ENCODE measurements around the gene AFAP1L2.

DNA sequence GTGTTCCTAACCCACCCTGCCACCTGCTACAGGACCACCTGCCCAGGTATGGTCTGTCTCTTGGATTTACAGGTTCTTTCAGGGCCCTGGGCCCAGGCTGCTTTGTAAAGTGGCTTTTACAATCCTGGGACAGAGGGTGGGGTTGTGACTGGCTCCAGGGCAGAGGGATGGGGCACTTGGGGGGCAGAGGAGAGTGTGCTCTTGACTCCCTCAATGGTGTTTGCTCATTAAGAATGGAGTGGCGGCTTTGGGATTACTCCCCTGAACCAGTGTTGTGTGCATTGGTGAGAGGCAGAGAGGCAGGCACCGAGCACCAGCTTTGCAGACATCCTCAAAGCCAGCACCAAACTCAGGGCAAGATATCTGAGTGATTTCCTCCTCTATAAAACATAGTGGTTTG lies 121.8 kb downstream of the AFAP1L2 start:
- no peak for TF ChIP-seq EZH2phosphoT487 (IDR thresholded peaks at IDR 0.05; ENCODE audit: low read depth)
- TF ChIP-seq, protein P1, sequence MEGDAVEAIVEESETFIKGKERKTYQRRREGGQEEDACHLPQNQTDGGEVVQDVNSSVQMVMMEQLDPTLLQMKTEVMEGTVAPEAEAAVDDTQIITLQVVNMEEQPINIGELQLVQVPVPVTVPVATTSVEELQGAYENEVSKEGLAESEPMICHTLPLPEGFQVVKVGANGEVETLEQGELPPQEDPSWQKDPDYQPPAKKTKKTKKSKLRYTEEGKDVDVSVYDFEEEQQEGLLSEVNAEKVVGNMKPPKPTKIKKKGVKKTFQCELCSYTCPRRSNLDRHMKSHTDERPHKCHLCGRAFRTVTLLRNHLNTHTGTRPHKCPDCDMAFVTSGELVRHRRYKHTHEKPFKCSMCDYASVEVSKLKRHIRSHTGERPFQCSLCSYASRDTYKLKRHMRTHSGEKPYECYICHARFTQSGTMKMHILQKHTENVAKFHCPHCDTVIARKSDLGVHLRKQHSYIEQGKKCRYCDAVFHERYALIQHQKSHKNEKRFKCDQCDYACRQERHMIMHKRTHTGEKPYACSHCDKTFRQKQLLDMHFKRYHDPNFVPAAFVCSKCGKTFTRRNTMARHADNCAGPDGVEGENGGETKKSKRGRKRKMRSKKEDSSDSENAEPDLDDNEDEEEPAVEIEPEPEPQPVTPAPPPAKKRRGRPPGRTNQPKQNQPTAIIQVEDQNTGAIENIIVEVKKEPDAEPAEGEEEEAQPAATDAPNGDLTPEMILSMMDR (IDR thresholded peaks at IDR 0.05; ENCODE audit: low read depth, low read length): no peak
